Fibroblast of pulmonary artery (primary cell): ENCODE data around the gene CABCOCO1.

Experiments used
- DNase-seq: peaks from one replicate; pipeline ENCODE4 v3.0.0-alpha.2; 2010; ENCODE audit warnings: low read depth
- H3K4me3 ChIP-seq: replicated peaks from 2 replicates; pipeline ENCODE4 v1.5.1; 2011; ENCODE audit warnings: low read depth, mild to moderate bottlenecking, control low read depth, low read length, moderate library complexity
- CTCF ChIP-seq: IDR thresholded peaks from 2 replicates; pipeline ENCODE4 v1.5.1; 2011; ENCODE audit warnings: mild to moderate bottlenecking, control low read depth, low read length, inconsistent platforms; ENCODE audit errors: missing control alignments

CABCOCO1 gene

GRCh38 chr10:61662794-61663259, at the start of gene CABCOCO1:
Gene CABCOCO1 (plus strand): TSS chr10:61662929. CDS start chr10:61662973, 44 bp downstream.
- TF ChIP-seq CTCF: peak; percentile 8
- peak; percentile 59 for DNase-seq
- H3K4me3 ChIP-seq: peak within 1 kb of the TSS; percentile 64

DNA sequence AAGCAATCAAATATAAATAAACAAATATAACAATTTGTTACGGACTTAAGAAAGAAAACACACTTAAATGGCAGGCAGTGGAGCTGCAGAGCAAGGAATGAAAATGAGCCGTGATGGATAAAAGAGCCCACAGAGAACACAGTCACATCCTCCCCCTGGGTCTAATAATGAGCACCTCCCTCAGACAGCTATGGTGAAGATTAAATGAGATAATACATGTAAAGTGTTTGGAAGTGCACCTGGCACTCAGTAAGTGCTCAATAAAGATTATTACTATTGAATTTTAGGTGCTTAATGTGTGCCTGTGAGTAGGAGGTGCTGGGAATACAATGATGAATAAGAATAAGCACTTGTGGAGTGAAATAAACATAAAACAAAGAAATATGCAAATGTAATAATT, 49.1 kb upstream of the CABCOCO1 start:
- no peak for DNase-seq
- no peak for TF ChIP-seq CTCF
- H3K4me3 ChIP-seq: no peak overlapping the region

- TF ChIP-seq CTCF: no peak
- no peak overlapping the region for H3K4me3 ChIP-seq
- no peak for DNase-seq
Observed at GRCh38 chr10:61616611-61617010, 46.1 kb upstream of the CABCOCO1 start.

DNA sequence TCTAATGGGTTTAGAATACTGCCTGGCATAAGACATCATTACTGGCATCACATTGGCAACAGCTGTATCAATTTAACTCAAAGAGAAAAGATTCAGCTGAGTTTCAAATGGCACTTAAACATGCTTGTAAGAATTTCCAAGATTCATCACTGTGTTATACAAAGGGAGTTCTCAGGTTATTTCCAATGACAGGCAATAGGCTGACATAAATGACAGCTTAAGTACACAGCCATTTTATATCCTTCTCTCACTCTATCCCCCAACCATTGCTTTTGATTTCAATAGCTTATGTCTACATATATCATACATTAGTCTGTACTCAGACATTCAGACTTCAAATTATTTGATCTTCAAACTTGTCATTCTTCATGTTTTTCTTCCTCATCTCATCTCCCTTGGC, 45.5 kb upstream of the CABCOCO1 start:
- no peak overlapping the region for H3K4me3 ChIP-seq
- TF ChIP-seq CTCF: no peak
- DNase-seq: no peak

DNA sequence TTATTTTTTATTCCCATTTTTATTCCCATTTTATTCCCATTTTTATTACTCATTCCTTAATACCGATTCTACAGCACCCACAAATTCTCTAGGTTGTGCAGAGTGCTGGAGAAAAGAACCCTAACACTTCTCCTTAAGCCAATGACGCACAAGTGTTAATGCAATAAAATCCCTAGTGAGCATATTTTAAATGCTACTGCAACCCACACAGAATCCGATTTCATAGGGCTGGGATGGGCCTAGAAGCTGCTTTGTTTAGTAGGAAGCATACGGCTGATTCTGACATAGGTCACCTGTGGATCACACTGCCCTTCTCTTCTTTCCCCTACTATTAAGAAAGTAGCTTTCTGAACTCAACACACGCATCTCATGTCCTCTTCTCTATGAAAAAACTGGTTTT, 45.1 kb upstream of the CABCOCO1 start:
- TF ChIP-seq CTCF: no peak
- DNase-seq: no peak
- H3K4me3 ChIP-seq: no peak overlapping the region

DNA sequence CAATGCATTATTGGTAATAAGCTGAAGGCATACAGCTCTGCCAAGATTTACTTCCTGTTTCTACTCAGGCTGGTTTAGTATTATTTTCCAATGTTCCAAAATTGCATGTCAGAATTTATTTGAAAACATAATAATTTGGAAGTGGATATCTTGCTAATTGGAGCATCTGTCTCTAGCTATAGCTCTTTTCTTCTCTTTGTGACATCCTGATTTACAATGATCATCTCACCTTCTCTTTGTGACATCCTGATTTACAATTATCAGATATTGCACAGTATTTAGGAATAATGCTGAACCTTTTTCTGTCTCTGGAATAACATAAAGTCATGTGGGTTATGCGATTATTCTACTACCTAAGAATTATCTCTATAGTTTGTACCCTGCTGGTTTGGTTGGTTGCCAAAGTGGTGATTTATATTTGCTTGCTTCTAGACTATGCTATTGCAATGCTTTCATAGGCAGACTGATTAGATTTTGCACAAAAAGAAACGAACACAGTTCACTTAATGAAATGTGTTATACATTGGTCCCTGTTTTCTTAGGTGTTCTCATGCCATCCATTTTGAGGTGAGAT, 44.3 kb upstream of the CABCOCO1 start:
- no peak overlapping the region for H3K4me3 ChIP-seq
- no peak for TF ChIP-seq CTCF
- no peak for DNase-seq

DNA sequence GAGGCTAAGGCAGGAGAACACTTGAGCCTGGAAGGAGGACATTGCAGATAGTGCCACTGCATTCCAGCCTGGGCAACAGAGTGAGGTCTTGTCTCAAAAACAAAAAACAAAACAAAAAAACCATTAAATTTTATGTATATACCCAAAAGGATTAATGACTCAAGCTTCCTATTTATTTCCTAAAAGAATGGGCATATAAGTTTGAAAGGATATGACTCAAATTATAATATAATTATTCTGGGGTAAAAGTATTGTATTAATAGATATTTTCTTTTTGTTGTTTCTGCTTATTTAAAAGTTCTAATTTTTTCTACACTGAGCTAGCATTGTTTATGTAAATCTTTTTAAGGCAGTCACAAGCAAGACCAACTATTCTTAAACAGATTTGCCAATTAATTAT, 42.2 kb upstream of the CABCOCO1 start:
- DNase-seq: no peak
- no peak for TF ChIP-seq CTCF

More for the DNA sequence above, 42.2 kb upstream of the CABCOCO1 start:
- no peak overlapping the region for H3K4me3 ChIP-seq
